Medulla oblongata (tissue), 1 donor: ENCODE results near the gene ITPK1.
A peak's percentile ranks its signal among the peaks of the same experiment; 100 is the strongest.

Source experiments
- DNase-seq: peaks from one replicate; pipeline ENCODE4 v3.0.0-alpha.2; 2015; ENCODE audit errors: extremely low spot score

ITPK1 gene

GRCh38 chr14:93044556-93044955, 71.2 kb downstream of the ITPK1 start:
- DNase-seq, result no peak

- no peak for DNase-seq
These were observed 71.6 kb downstream of the ITPK1 start for GRCh38 chr14:93044121-93044520.

DNA sequence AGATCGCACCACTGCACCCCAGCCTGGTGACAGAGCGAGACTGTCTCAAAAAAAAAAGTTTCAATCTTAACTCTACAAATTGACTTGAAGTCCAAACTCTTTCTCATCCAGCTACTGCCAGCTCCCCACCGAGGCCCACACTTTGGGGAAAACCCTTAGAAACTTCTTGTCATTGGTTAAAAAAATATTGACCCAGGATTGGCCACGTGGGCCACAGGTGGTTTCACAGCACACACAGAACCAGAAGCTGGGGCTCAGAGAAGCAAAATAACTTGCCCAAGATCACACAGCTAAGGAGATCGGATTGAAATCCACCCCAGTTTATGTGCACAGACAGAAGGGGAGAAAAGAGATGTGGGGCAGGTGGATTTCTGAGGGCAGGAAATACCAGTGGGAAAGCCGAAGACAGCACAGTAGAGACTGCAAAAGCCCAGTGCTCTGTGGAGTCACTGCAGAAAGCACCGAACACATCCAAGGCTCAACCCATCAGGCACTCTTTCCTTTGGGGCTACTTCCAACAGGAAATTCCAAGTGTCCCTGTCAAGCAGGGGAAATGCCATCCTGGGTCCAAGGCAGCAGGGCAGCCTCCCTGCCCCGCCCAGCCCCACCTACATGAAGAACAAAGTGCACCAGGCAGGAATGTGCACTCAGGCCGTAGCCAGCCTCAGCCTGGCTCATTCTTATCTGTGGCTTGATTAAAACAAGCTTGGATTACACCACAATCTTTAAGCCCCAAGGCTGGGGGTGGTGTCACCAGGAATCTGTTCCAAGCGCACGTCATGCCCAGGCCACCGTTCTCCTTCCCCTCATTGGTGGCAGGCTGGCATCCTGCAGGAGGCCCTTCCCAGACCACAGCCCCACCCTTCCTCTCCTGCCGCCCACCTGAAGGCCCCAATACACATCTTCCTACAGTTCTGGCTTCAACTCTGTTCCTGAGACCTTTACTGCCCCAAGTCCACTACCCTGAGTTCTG, 72.5 kb downstream of the ITPK1 start:
- DNase-seq, result no peak

DNA sequence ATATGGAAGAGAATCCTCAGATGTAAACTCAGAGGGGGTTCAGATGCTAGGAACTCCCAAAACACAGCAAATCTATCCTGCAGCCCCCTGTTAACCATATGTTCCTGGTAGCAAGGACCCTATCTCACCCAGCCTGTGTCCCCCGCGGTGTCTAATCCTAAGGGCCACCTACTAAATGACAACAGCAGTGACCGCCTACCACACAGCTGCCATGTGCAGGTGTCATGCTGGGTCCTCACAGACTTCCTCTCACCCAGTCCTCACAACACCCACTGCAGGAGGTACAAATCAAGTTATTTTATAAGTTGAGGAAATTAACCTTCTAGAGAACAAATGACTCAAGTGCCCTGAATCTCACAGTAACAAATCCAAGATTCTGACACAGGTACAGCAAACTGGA, 73.9 kb downstream of the ITPK1 start:
- DNase-seq, result no peak

DNA sequence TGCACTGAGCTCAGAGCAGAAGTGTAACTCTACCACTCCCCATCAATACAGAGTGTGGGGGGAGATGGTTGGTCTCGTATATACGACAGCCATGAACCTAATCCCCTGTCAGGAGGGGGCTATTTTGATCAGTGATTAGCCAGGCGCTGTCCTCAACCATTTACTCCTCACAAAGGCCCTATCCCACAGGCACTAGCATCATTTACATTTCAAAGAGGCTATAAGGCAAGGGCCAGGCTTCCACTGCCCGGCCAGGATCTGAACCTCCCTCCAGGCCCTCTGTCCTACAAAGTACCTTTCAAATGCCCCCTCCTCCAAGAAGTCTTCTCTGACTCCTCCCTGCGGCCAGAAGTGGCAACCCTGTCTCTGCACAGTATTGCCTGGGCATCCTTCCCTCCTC, 74.7 kb downstream of the ITPK1 start:
- no peak for DNase-seq

- DNase-seq, result no peak
These were observed 75.3 kb downstream of the ITPK1 start for GRCh38 chr14:93040443-93040842.

DNA sequence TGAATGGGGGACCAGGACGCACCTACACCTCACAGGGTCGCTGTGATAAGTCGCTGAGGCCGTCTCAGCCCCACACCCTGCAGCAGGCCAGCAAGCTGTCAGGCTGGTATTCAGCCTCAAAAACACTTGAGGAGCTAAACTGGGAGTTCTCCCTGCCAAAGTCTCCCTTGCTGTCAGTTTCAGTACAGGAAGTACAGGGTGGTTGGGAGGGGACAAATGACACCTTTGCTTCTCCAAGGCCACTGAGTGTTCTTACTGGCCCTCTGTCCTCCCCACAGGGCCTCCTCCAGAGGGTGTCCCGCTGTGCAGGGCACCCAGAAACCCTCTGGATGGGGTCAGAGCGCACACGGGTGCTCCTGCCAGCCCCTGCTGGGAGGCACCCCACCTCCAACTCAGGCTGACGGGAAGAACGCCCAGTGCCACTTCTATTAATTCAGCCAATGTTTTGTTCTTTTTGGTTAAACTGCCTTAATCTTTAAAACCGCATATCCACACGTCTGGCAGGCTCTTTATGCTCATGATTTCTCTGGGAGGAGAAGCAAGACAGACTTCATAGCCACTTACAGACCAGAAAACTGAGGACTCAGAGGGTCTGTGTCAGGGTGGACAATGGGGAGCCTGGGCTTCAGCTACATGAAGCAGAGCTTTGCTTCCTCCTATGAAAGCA, 75.9 kb downstream of the ITPK1 start:
- no peak for DNase-seq

- DNase-seq, result no peak
These were observed 78.4 kb downstream of the ITPK1 start for GRCh38 chr14:93037351-93037750.

DNA sequence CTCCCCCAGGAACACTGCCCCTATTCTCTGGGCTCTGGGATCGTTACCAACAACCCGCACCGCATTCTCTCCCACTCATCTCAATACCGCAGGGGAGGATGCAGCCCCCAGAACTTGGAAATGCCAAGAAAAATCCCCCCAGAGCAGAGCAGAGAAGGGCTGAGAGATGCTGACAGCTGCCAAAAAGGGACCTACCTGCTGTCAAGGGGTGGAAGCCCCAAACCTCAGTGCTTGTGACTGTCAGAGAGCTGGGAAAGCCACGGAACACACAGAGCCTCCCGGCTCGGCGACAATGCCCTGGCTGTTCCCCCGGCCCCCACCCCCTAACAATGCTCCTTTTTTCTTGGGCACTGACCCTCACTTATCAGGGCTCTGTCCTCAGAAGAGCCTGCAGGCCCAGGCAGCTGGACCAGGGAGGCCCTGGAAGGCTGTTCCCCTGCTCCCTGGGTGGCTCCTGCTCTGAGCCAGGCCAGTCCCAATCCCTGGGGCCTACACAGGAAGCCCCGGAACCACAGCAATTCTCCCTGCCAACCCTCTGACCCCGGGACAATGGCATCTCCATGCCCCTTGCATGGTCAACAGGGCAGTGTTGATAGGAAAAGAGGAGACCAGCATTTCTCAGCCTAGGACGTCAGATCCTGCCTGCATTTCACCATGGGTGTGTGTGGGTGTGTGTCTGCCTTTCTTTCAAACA, 78.9 kb downstream of the ITPK1 start:
- DNase-seq, result peak; percentile 94

GRCh38 chr14:93035917-93036651, 79.6 kb downstream of the ITPK1 start:
- peak; percentile 92 for DNase-seq

GRCh38 chr14:93035585-93035916, 80.2 kb downstream of the ITPK1 start:
- DNase-seq, result no peak

DNA sequence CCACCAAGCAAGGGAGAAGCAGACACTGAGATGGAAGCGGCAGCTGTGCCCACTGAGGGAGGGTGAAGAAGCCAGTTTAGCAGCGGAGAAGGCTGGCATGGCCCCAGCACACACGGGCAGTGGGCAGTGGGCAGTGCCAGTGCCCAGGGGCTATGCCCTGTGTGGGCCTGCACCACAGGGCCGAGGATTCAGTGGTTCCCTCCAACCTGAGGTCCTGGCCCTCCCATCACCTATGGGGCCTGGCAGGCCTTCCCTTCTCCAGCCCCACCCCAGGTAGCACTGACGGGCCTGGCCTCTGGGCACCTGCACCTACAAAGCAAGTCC, 81.1 kb downstream of the ITPK1 start:
- no peak for DNase-seq

DNA sequence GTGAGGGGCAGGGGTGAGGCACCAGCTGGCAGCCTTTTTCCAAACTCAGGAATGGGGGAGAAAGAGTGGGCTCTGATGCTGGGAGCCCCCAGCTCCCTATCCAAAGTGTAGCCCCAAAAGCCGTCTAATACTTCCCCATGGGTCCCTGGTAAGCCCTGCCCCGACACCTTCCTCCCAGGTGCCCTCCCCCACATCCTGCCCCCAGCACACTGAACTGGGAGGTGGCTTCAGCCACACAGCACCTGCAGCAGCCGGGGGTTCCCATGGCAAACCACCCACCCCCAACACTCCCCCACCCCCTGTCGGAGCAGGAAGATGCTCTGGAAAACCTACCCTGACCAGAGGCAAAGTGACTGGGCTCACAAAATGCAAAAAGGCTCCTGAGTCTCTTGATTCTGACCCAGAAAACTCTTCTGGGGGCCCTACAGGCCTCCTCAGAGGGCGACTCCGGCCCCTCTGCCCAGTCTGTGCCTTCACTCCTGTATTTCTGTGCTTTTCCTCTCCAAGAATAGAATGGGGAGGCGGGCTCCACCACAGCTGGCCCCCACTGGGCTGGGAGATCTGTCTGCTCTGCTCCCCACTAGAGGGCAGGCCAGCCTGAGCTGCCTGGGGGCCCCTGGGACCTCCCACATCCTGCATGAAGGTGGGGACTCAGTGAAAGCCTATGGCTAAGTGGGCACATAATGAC, 81.6 kb downstream of the ITPK1 start:
- no peak for DNase-seq

DNA sequence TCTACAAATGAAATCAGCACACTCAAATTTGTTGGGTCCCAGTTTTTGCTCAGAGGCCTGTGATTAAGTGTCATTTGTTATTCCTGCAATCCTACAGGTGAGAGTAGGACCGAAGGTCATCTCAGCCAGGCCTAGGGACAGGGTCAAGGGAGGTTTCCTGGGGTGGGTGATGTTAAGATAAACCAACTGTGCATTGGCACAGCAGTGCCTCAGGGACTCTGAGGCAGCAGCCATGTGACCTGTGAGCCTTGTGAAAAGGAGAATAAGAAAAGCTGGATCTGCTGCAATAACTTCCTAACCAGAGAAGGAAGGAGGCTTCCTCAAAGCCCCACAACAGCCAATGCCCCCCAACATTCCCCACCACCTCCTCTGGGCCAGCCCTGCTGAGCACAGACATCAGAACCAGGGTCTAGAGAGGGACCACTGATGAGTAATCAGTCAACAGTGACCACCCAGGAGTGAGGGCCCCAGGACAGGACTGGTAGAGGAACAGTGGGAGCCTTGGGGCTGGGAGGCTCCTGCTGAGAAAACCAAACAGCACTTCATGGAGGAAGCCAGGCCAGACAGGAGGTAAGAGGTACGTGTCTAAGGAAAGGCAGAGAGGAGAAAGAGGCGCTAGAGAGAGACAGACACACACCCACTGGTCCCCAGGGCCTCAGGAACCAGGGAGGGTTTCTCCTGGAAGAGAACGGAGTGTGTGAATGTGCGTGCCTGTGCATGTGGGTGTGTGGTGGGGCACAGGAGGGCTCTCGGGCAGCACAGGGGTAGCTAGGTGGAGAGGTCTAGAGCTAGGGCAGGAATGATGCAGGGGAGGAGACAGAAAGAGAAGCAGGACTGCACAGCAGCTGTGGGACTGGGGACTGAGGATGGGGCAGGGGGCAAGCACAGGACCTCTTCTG, 82.4 kb downstream of the ITPK1 start:
- no peak for DNase-seq

DNA sequence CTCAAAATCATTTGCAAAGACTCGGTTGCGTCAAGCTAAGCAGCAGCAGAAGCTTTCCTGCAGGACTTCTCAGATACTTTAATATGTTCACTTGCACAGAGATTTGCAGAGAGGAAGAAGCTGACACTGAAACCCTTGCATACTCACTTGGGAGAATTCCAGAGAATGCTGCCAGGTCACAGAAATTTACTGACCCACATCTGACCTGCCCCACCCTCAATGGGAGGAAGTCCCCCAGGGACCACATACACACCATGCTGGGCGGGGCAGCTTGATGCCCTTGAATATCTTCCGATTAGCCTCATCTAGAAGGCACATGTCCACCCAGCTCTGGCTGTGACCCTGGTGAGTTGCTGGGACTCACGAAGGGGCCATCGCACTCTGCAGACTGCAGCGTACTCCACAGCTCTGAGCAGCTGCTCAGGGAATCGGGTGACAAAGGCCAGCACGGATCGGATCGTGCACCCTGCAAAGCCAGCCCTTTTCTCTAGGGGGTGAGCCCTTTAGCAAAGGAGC, 83.2 kb downstream of the ITPK1 start:
- no peak for DNase-seq

- DNase-seq, result no peak
These were observed 84.0 kb downstream of the ITPK1 start for GRCh38 chr14:93031505-93032315.

DNA sequence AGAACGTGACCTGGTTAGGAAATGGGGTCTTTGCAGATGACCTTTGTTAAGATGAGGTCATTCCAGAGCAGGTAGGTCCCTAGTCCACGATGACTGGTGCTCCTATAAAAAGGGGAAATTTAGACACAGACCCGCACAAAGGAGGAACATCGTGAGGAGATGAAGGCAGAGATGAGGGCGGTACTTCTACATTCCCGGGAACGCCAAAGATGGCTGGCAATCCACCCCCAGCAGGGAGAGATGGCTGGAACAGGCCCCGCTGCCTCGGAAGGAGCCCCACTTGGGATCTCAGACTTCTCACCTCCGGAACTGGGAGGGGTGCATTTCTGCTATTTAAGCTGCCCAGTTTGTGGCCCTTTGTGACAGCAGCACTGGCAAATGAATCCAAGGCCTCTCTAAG, 85.0 kb downstream of the ITPK1 start:
- DNase-seq, result no peak

GRCh38 chr14:93029911-93030508, 85.7 kb downstream of the ITPK1 start:
- DNase-seq, result no peak

DNA sequence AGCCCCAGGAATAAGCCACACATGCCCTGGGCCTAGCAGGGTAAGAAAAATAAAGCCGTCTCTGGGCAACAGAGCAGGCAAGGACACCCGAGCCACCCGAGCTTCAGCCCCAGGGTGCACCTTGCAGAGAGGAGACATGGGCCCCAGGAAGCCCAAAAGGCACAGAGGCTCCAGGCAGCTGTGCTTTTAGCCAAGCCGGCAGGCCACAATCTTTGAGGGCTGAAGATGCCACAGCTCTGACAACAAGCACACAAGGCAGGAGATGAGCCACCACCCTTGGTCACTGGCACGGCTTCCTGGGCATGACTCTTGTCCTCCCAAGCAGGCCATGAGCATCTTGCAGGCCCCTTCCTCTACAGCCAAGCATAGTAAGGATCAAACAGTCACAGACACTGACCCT, 86.3 kb downstream of the ITPK1 start:
- no peak for DNase-seq
